DND-41 (cell line): ENCODE data around the gene PTS.

ENCODE experiments used
- EZH2 ChIP-seq: IDR thresholded peaks from 3 replicates; pipeline ENCODE4 v1.6.1; 2012; ENCODE audit warnings: borderline replicate concordance, low read depth, mild to moderate bottlenecking, moderate library complexity, low read length, inconsistent platforms; ENCODE audit not compliant: severe bottlenecking
- TF ChIP-seq, protein P1 (sequence below): IDR thresholded peaks from 2 replicates; pipeline ENCODE4 v1.5.1; 2012; ENCODE audit warnings: borderline replicate concordance, low read length, moderate library complexity, mild to moderate bottlenecking; ENCODE audit not compliant: poor library complexity, severe bottlenecking; ENCODE audit errors: extremely low read depth

DNA sequence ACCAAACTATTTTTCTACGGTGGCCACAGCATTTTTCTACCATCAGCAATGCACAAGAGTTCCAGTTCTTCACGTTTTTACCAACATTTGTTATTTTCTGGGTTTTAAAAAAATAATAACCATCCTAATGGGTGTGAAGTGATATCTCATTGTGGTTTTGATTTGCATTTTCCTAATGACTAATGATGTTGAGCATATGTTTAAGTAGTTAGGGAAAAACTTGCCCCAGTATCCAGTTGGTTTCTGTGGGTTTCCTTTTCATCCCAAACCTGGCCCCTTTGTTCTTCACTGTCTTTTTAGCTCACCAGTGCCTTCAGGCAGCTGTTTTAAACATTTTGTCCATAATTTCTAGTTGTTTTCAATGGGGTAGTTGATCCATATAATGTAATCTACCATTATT lies 14.7 kb upstream of the PTS start:
- TF ChIP-seq, protein P1, sequence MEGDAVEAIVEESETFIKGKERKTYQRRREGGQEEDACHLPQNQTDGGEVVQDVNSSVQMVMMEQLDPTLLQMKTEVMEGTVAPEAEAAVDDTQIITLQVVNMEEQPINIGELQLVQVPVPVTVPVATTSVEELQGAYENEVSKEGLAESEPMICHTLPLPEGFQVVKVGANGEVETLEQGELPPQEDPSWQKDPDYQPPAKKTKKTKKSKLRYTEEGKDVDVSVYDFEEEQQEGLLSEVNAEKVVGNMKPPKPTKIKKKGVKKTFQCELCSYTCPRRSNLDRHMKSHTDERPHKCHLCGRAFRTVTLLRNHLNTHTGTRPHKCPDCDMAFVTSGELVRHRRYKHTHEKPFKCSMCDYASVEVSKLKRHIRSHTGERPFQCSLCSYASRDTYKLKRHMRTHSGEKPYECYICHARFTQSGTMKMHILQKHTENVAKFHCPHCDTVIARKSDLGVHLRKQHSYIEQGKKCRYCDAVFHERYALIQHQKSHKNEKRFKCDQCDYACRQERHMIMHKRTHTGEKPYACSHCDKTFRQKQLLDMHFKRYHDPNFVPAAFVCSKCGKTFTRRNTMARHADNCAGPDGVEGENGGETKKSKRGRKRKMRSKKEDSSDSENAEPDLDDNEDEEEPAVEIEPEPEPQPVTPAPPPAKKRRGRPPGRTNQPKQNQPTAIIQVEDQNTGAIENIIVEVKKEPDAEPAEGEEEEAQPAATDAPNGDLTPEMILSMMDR = no peak
- no peak for TF ChIP-seq EZH2
